ENCODE results near the gene ERN1. TPM values are rescaled to one million over a fixed set of nuclear protein-coding genes. Genes with fewer than 3 reads are reported as not detected.
A peak's percentile ranks its signal among the peaks of the same experiment; 100 is the strongest.

ERN1 gene
- total and polyA plus RNA-seq, 2 of the 13 experiments (the other 11 are each of a cell fraction or from before 2014, with no cell fraction given) = 6.0 to 12.7 TPM

DNA sequence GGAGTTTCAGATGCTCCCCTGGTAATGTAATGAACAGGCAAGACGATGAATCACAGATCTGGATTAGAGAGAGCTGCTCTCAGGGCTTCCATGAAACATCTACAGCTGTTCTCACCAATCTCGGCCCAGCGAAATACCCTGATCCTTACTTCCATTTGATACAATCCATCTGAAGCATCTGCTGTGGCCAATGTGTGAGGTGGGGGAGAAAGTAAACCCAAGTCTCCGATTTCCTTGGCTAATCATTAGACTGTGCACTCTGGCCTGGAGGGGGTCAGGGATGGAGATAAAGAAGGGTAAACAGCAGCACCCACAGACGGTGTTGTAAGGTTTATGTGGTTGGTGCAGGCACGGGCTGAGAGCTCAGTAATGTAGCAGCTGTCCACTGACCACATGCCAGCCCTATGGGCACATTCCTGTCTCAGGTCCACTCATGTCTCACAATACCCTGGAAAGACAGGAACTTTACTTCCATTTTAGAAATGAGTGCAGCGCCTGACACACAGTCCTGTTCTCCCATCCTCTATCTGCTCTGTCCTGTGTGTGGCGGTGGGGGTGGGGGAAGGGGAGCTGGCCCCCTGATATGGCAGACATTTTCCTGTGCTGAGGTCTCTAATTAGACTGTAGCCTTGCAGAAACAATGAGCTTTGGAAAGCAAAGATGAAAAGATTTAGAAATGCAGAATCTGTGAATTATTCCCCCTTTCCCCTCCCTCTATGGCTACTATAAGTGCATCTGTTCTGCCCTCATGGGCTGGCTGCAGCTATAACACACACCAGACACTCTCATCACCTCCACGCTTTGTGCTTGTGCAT, 48.3 kb upstream of the ERN1 start (continued):
- TF ChIP-seq ZNF407 (CRISPR knock-in tag; IDR thresholded peaks at IDR 0.05; ENCODE audit: not compliant biosample characterization) (no peak), MLLT10 (CRISPR knock-in tag; IDR thresholded peaks at IDR 0.05) (no peak), ZNF883 (CRISPR knock-in tag; IDR thresholded peaks at IDR 0.05; ENCODE audit: not compliant biosample characterization) (no peak), CEBPG (CRISPR knock-in tag; IDR thresholded peaks at IDR 0.05) (peak; percentile 82), ZNF451 (CRISPR knock-in tag; IDR thresholded peaks at IDR 0.05) (no peak), RERE (CRISPR knock-in tag; IDR thresholded peaks at IDR 0.05; ENCODE audit: low read depth) (peak; percentile 46; the same call in 1 of the 2 replicates), ZNF563 (CRISPR knock-in tag; IDR thresholded peaks at IDR 0.05) (no peak), TBX2 (CRISPR knock-in tag; IDR thresholded peaks at IDR 0.05; ENCODE audit: borderline replicate concordance) (peak; percentile 93), CBX2 (IDR thresholded peaks at IDR 0.05; ENCODE audit: low read depth, low read length) (no peak), CBX2 (CRISPR knock-in tag; IDR thresholded peaks at IDR 0.05; ENCODE audit: low read depth) (no peak), DR1 (CRISPR knock-in tag; IDR thresholded peaks at IDR 0.05) (no peak)

Measured in HepG2 (cell line).